ENCODE results near the gene FSTL5.

DNA sequence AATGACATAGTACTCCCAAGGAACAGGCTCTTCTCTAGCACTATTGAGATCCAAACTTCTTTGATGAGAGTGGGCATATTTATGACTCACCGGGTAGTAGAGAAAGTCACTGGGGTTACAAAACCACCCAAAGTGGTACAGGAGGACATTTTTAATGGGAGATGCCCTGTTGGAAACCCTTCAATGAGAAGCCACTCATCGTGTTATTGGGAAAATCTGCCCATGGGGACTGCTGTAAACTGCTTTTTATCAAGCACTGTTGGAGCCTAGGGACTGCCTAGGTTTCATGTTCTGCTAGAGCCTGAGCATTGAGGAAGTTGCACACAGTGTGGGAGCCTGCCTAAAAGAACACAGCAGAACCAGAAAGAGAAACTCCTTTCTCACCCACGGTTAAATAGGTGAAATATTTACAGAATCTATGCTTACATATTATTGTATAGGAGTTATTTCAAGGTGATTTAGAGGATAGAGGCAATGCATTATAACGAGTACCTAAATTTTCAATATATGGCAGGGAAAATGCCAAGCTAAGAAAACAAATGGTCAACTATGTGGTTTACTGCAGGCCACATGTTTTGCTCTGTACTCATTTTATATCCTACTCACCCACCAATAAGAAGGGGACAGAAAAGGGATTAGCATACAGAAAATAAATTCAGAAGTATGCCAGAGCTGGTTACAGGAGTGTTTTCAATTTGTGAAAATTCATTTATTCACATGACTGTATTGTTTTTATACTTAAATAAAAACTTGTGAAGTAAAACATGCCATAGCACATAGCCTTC lies 559.1 kb downstream of the FSTL5 start:
- TF ChIP-seq ZNF384 (IDR thresholded peaks at IDR 0.05; ENCODE audit: low read depth, low read length), result no peak
- TF ChIP-seq ZBED1 (IDR thresholded peaks at IDR 0.05), result no peak
- no peak for TF ChIP-seq RFX1 (IDR thresholded peaks at IDR 0.05)
- no peak for TF ChIP-seq CTCF (IDR thresholded peaks at IDR 0.05 in 2 of 3, conservative IDR thresholded peaks at IDR 0.05 in 1 of 3; ENCODE audit: insufficient read depth in 2 of 3, low read depth in 1 of 3, low read length in 3 of 3)
- TF ChIP-seq KAT7 (CRISPR knock-in tag; IDR thresholded peaks at IDR 0.05; ENCODE audit: borderline replicate concordance), result no peak
- no peak for TF ChIP-seq ZBTB2 (IDR thresholded peaks at IDR 0.05)
- TF ChIP-seq THAP7 (CRISPR knock-in tag; IDR thresholded peaks at IDR 0.05), result no peak
- no peak for TF ChIP-seq CHD2 (IDR thresholded peaks at IDR 0.05; ENCODE audit: low read depth, low read length)
